Kidney epithelial cell (primary cell): ENCODE measurements around the gene SYMPK. TPM values are rescaled to one million over a fixed set of nuclear protein-coding genes. Genes with fewer than 3 reads are reported as not detected.

Experiments
- DNase-seq: peaks from one replicate; pipeline ENCODE4 v3.0.0-alpha.2; 2010; ENCODE audit warnings: low read depth
- H3K27me3 ChIP-seq: 2 replicates; pipeline ENCODE4 v1.6.0; 2011; ENCODE audit warnings: low read length; ENCODE audit not compliant: control insufficient read depth, insufficient read depth
- H3K36me3 ChIP-seq: 2 replicates; pipeline ENCODE4 v1.5.1; 2011; ENCODE audit warnings: low read length; ENCODE audit not compliant: control insufficient read depth, insufficient read depth
- H3K4me3 ChIP-seq: 2 replicates; pipeline ENCODE4 v1.5.1; 2011; ENCODE audit warnings: low read depth, mild to moderate bottlenecking, control low read depth, low read length
- CTCF ChIP-seq: IDR thresholded peaks from 2 replicates; pipeline ENCODE4 v1.5.1; 2011; ENCODE audit warnings: mild to moderate bottlenecking, moderate library complexity, low read length, control low read depth, inconsistent platforms; ENCODE audit not compliant: insufficient read depth, poor library complexity, severe bottlenecking
- total RNA-seq: library from RNA; depleted of rRNA; stranded (reverse); fragments of >200 nt; gene quantifications from 2 replicates; pipeline ENCODE4 v1.2.3, GENCODE V29; 2015

The SYMPK gene
- total RNA-seq, 1 donor from 2014 or later: 32.2 TPM

DNA sequence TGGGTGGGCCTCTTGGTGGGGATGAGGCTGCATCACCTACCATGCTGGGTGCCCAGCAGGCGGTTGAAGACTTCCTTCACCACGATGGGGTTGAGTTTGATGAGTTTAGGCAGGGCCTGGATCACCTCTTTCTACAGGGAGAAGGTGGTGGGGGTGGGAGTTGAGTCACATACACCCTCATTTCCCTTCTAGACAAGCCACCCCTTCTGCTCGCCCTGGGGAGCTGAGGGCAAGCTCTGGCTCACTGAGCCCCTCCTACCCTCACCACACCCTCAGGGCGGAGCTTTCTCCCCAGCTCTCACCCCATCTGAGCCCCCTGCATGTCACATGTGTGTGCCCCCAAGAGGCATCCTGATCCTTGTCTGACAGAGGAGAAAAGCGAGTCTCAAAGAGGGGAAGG, 40.2 kb downstream of the SYMPK start:
- no peak for TF ChIP-seq CTCF
- Histone ChIP-seq H3K4me3 (no peak overlapping the region), H3K36me3 (peaks cover 10% of the 10 kb centered on the region), H3K27me3 (no peaks in the 10 kb centered on the region)
- DNase-seq: no peak

GRCh38 chr19:45821570-45821969, 41.4 kb downstream of the SYMPK start:
- H3K36me3 ChIP-seq: peaks cover 9% of the 10 kb centered on the region
- no peak for TF ChIP-seq CTCF
- H3K4me3 ChIP-seq: no peak overlapping the region
- H3K27me3 ChIP-seq: no peaks in the 10 kb centered on the region
- no peak for DNase-seq

DNA sequence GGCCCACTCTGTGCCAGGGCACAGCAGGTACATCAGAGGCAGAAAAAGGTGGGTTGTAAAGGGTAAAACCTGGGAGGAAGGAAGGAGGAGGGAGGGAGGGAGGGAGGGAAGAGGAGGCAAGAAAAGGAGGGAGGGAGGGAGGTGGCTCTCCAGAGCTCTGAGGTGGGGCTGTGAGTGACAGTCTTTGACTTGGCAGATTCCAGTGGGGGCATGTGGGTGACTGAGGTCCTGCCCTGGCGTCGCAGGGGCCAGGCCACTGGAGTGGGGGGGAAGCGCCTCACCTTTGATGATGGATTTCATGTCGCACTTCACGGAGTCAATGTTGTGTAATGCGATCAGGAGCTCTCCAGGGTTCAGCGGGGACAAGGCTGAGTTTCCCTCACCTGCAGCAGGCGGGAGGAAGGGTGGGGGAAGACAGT, 41.8 kb downstream of the SYMPK start:
- no peak overlapping the region for H3K4me3 ChIP-seq
- no peak for TF ChIP-seq CTCF
- DNase-seq: no peak
- H3K27me3 ChIP-seq: no peaks in the 10 kb centered on the region
- peaks cover 9% of the 10 kb centered on the region for H3K36me3 ChIP-seq

DNA sequence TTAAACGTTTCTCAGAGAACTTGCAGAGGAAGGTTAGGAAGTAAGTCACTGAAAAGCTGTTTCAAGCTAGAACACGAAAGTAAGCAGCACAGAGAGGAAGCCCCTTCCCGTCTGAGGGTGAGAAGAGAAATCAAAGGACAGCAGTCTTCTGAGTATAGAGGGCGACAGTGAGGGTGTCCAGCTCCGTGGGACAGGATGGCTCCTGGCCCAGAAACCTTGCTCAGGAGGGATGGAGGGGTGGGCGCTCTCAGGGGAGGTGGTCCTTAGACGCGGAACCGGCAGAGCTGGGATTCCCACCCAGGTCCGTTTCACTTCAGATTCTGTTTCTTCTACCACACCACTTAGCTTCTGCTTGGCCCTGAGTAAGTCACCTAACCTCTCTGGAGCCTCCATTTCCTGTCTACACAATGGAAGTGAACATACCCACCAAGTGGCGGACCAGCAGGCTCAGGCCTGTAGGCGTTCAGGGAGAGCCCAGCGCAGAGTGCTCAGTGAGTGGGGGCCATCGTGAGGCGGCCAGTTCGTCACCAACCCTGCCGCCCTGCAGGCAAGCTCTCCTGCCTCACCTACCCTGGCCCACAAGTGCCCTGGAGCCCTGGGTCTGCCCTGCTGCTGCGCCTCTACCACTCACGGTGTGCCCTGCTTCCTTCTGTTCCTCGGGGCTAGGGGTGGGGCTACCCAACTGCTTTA, 42.4 kb downstream of the SYMPK start:
- no peak for TF ChIP-seq CTCF
- Histone ChIP-seq H3K27me3 (no peaks in the 10 kb centered on the region), H3K4me3 (no peak overlapping the region), H3K36me3 (peaks cover 6% of the 10 kb centered on the region)
- no peak for DNase-seq

DNA sequence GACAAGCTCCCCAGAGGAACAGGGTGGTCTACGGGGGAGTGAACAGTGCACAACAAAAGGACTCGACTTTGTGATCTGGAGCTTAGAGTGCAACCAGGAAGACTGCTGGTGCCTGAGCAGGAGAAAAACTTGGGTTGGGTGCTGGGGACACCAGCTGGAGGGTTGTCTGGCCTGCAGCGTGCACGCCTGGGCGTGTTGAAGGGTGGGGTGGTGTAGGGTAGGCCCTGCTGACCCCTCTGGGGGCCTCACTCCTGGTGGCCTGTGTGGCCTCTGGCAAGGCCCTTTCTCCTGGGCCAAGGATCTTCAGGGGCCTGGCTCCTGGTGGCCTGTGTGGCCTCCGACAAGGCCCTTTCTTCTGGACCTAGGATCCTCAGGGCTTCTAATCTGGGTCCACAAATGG, 43.2 kb downstream of the SYMPK start:
- DNase-seq: no peak

More for the DNA sequence above, 43.2 kb downstream of the SYMPK start:
- Histone ChIP-seq H3K4me3 (no peak overlapping the region), H3K27me3 (no peaks in the 10 kb centered on the region), H3K36me3 (peaks cover 5% of the 10 kb centered on the region)
- no peak for TF ChIP-seq CTCF
